ENCODE results near the gene CDC42BPA. TPM values are rescaled to one million over a fixed set of nuclear protein-coding genes. Genes with fewer than 3 reads are reported as not detected.

Gene CDC42BPA
- polyA plus RNA-seq, 1 donor from 2014 or later, result 22.9 TPM

- Histone ChIP-seq H3K27ac (ENCODE audit: low read length) (no peak overlapping the region), H3K27me3 (ENCODE audit: insufficient read depth, low read depth, low read length) (no peaks in the 10 kb centered on the region), H3K9me3 (ENCODE audit: low read length) (no peaks in the 10 kb centered on the region), H3K4me2 (ENCODE audit: low read length) (no peak overlapping the region), H3K36me3 (ENCODE audit: insufficient read depth, low read length) (no peaks in the 10 kb centered on the region), H3K9ac (ENCODE audit: low read length) (no peak overlapping the region), H3K9me2 (ENCODE audit: insufficient read depth, low read length) (no peaks in the 10 kb centered on the region), H2AFZ (ENCODE audit: low read depth, low read length) (no peak overlapping the region), H4K20me1 (ENCODE audit: insufficient read depth) (no peaks in the 10 kb centered on the region), H3F3A (ENCODE audit: insufficient read depth, low read length, poor library complexity, severe bottlenecking) (no peaks in the 10 kb centered on the region), H3K79me2 (replicated peaks; ENCODE audit: insufficient read depth, low read length) (no peaks in the 10 kb centered on the region), H3K4me3 (ENCODE audit: low read length) (no peak overlapping the region)
- no peak for TF ChIP-seq EZH2 (IDR thresholded peaks at IDR 0.05; ENCODE audit: borderline replicate concordance, insufficient read depth, low read length, poor library complexity, severe bottlenecking)
- no peak for TF ChIP-seq MXI1 (conservative IDR thresholded peaks at IDR 0.05; ENCODE audit: poor library complexity, severe bottlenecking)
- TF ChIP-seq EP300 (conservative IDR thresholded peaks at IDR 0.05; ENCODE audit: poor library complexity, severe bottlenecking), result no peak
- no peak for TF ChIP-seq TAF1 (IDR thresholded peaks at IDR 0.05; ENCODE audit: low read depth)
- no peak for TF ChIP-seq RAD21 (conservative IDR thresholded peaks at IDR 0.05)
- TF ChIP-seq SMC3 (conservative IDR thresholded peaks at IDR 0.05; ENCODE audit: poor library complexity), result no peak
- TF ChIP-seq REST (IDR thresholded peaks at IDR 0.05; ENCODE audit: borderline replicate concordance), result no peak
These were observed 355.6 kb downstream of the CDC42BPA start for GRCh38 chr1:226962421-226963391.

- H3K36me3 ChIP-seq (ENCODE audit: insufficient read depth, low read length), result no peaks in the 10 kb centered on the region
- H3K4me3 ChIP-seq (ENCODE audit: low read length), result no peak overlapping the region
- H4K20me1 ChIP-seq (ENCODE audit: insufficient read depth), result no peaks in the 10 kb centered on the region
- H3K79me2 ChIP-seq (replicated peaks; ENCODE audit: insufficient read depth, low read length), result no peaks in the 10 kb centered on the region
- no peaks in the 10 kb centered on the region for H3K9me2 ChIP-seq (ENCODE audit: insufficient read depth, low read length)
- no peaks in the 10 kb centered on the region for H3F3A ChIP-seq (ENCODE audit: insufficient read depth, low read length, poor library complexity, severe bottlenecking)
- H3K4me2 ChIP-seq (ENCODE audit: low read length), result no peak overlapping the region
- H3K27ac ChIP-seq (ENCODE audit: low read length), result no peak overlapping the region
- H3K9ac ChIP-seq (ENCODE audit: low read length), result no peak overlapping the region
- H2AFZ ChIP-seq (ENCODE audit: low read depth, low read length), result no peak overlapping the region
- TF ChIP-seq REST (IDR thresholded peaks at IDR 0.05; ENCODE audit: borderline replicate concordance), result no peak
- no peak for TF ChIP-seq EZH2 (IDR thresholded peaks at IDR 0.05; ENCODE audit: borderline replicate concordance, insufficient read depth, low read length, poor library complexity, severe bottlenecking)
- no peak for TF ChIP-seq TAF1 (IDR thresholded peaks at IDR 0.05; ENCODE audit: low read depth)
- no peak for TF ChIP-seq SMC3 (conservative IDR thresholded peaks at IDR 0.05; ENCODE audit: poor library complexity)
- no peak for TF ChIP-seq MXI1 (conservative IDR thresholded peaks at IDR 0.05; ENCODE audit: poor library complexity, severe bottlenecking)
- no peak for TF ChIP-seq RAD21 (conservative IDR thresholded peaks at IDR 0.05)
- no peak for TF ChIP-seq EP300 (conservative IDR thresholded peaks at IDR 0.05; ENCODE audit: poor library complexity, severe bottlenecking)
- TF ChIP-seq, protein P1, sequence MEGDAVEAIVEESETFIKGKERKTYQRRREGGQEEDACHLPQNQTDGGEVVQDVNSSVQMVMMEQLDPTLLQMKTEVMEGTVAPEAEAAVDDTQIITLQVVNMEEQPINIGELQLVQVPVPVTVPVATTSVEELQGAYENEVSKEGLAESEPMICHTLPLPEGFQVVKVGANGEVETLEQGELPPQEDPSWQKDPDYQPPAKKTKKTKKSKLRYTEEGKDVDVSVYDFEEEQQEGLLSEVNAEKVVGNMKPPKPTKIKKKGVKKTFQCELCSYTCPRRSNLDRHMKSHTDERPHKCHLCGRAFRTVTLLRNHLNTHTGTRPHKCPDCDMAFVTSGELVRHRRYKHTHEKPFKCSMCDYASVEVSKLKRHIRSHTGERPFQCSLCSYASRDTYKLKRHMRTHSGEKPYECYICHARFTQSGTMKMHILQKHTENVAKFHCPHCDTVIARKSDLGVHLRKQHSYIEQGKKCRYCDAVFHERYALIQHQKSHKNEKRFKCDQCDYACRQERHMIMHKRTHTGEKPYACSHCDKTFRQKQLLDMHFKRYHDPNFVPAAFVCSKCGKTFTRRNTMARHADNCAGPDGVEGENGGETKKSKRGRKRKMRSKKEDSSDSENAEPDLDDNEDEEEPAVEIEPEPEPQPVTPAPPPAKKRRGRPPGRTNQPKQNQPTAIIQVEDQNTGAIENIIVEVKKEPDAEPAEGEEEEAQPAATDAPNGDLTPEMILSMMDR (IDR thresholded peaks at IDR 0.05; ENCODE audit: poor library complexity, severe bottlenecking), result no peak
- no peak for TF ChIP-seq POLR2AphosphoS5 (IDR thresholded peaks at IDR 0.05)
- H3K27me3 ChIP-seq (ENCODE audit: insufficient read depth, low read depth, low read length), result no peaks in the 10 kb centered on the region
- no peaks in the 10 kb centered on the region for H3K9me3 ChIP-seq (ENCODE audit: low read length)
These were observed 357.1 kb downstream of the CDC42BPA start for GRCh38 chr1:226960944-226961765.
